Endometrial microvascular endothelial cells (primary cell): Measurements from ENCODE around the gene GALNT15. TPM values are rescaled to one million over a fixed set of nuclear protein-coding genes. Genes with fewer than 3 reads are reported as not detected.

ENCODE experiments used
- in situ Hi-C: cut with HindIII; loops from 2 replicates; pipeline ENCODE4 v1.10.0; 2017; ENCODE audit warnings: low sequenced_read_pairs, low pct_unique_long_range_greater_than_20kb; ENCODE audit errors: inconsistent ontology term
- total RNA-seq: library from RNA; depleted of rRNA; stranded (reverse); fragments of >200 nt; gene quantifications from one replicate; pipeline ENCODE4 v1.2.3, GENCODE V29; 2015; ENCODE audit errors: inconsistent ontology term

The GALNT15 gene
- total RNA-seq, 1 donor from 2014 or later, result 17.0 TPM

GRCh38 chr3:16148783-16149182 lies 25.7 kb upstream of the GALNT15 start:
- in situ Hi-C loops, result no loop called here

GRCh38 chr3:16150285-16150684 lies 24.2 kb upstream of the GALNT15 start:
- in situ Hi-C loops, result no loop called here

GRCh38 chr3:16151109-16151508 lies 23.4 kb upstream of the GALNT15 start:
- in situ Hi-C loops, result no loop called here

- in situ Hi-C loops, result no loop called here
Measured at GRCh38 chr3:16168211-16168610, 6.3 kb upstream of the GALNT15 start.

GRCh38 chr3:16171009-16171408 lies 3.5 kb upstream of the GALNT15 start:
- in situ Hi-C loops, result no loop called here

GRCh38 chr3:16171825-16172224 lies 2.7 kb upstream of the GALNT15 start:
- in situ Hi-C loops, result no loop called here

GRCh38 chr3:16173283-16174025 lies 1.0 kb upstream of the GALNT15 start:
- in situ Hi-C loops, result no loop called here

- in situ Hi-C loops, result no loop called here
Measured at GRCh38 chr3:16174026-16174355, 489 bp upstream of the GALNT15 start.

GRCh38 chr3:16174976-16175901 lies 759 bp downstream of the GALNT15 start:
- in situ Hi-C loops, result no loop called here

GRCh38 chr3:16176391-16177030 lies 2.0 kb downstream of the GALNT15 start:
- in situ Hi-C loops, result no loop called here

- in situ Hi-C loops, result no loop called here
Measured at GRCh38 chr3:16177382-16177781, 2.9 kb downstream of the GALNT15 start.

GRCh38 chr3:16177962-16178627 lies 3.6 kb downstream of the GALNT15 start:
- in situ Hi-C loops, result no loop called here

GRCh38 chr3:16178628-16178988 lies 4.1 kb downstream of the GALNT15 start:
- in situ Hi-C loops, result no loop called here

- in situ Hi-C loops, result no loop called here
Measured at GRCh38 chr3:16179261-16179660, 4.8 kb downstream of the GALNT15 start.

GRCh38 chr3:16179771-16180736 lies 5.6 kb downstream of the GALNT15 start:
- in situ Hi-C loops, result no loop called here

- in situ Hi-C loops, result no loop called here
Measured at GRCh38 chr3:16180737-16181134, 6.3 kb downstream of the GALNT15 start.

- in situ Hi-C loops, result no loop called here
Measured at GRCh38 chr3:16181361-16181760, 6.9 kb downstream of the GALNT15 start.

GRCh38 chr3:16182183-16182582 lies 7.7 kb downstream of the GALNT15 start:
- in situ Hi-C loops, result no loop called here
